K562 (cell line): ENCODE data around the gene C2orf92. TPM values are rescaled to one million over a fixed set of nuclear protein-coding genes. Genes with fewer than 3 reads are reported as not detected.

Source experiments
- ATAC-seq: fragments of 200-7000 bp; cut with Tn5 transposase; 3 replicates; pipeline ENCODE4 v1.9.1; 2020; ENCODE audit warnings: moderate library complexity
- BruUV-seq: library from RNA; stranded (reverse); fragments of 400-500 nt; replicated peaks from 2 replicates; lab custom pipeline; 2021; lab: Mats Ljungman, UMichigan
- CTCF ChIA-PET: fragments of 300-600 bp; formaldehyde crosslinking; extraction: SDS; loops from one replicate; lab custom pipeline; 2021; ENCODE audit warnings: low intra/inter-chr PET ratio; lab: Yijun Ruan, JAX
- POLR2A ChIA-PET: fragments of 300-600, 350-650 bp; sonication (Branson Sonifier 250); formaldehyde crosslinking; extraction: SDS; loops from one replicate; lab custom pipeline; 2021; ENCODE audit warnings: antibody characterized with exemption, inconsistent platforms; lab: Yijun Ruan, JAX
- DNase-seq, 4 experiments: peaks; one replicate each; pipeline versions ENCODE4 v3.0.0 to v3.0.0-alpha.2; 2011 to 2018; ENCODE audit warnings: low spot score in 3 of 4, mixed read lengths in 3 of 4; ENCODE audit errors: extremely low read depth in 1 of 4
- FAIRE-seq: peaks from 2 replicates; lab custom pipeline; 2011; peaks lifted over from hg19 to GRCh38; lab: Jason Lieb, UNC
- H2AFZ ChIP-seq: 2 replicates; pipeline ENCODE4 v1.6.0; 2011; ENCODE audit warnings: low read depth, low read length, control low read depth, inconsistent platforms
- H3K27ac ChIP-seq: fragments of 200-600 bp; 3 replicates; pipeline ENCODE4 v1.8.0; 2011; ENCODE audit warnings: low read depth, mild to moderate bottlenecking, control low read depth, inconsistent platforms, low read length, moderate library complexity, mixed read lengths; ENCODE audit errors: extremely low read depth
- H3K27me3 ChIP-seq, 2 experiments: fragments of 300-600 bp in 1 of 2; 2 replicates in 1 of 2; 3 replicates in 1 of 2; pipeline versions ENCODE4 v1.6.0 to v1.8.0; 2011; ENCODE audit warnings: inconsistent platforms in 2 of 2, low read length in 2 of 2, mild to moderate bottlenecking in 1 of 2, mixed read lengths in 1 of 2, moderate library complexity in 1 of 2; ENCODE audit not compliant: control insufficient read depth in 2 of 2, insufficient read depth in 2 of 2
- H3K36me3 ChIP-seq: fragments of 300-600 bp; 3 replicates; pipeline ENCODE4 v1.8.0; 2011; ENCODE audit warnings: mild to moderate bottlenecking, low read length, inconsistent platforms; ENCODE audit not compliant: control insufficient read depth, insufficient read depth
- H3K4me1 ChIP-seq, 2 experiments: fragments of 200-600 bp in 1 of 2; replicated peaks in 1 of 2; 2 replicates in 1 of 2; 3 replicates in 1 of 2; pipeline versions ENCODE4 v1.5.1 to v1.8.0; 2011; ENCODE audit warnings: inconsistent platforms in 2 of 2, low read length in 2 of 2, mild to moderate bottlenecking in 1 of 2, mixed read lengths in 1 of 2, moderate library complexity in 1 of 2; ENCODE audit not compliant: control insufficient read depth in 2 of 2, insufficient read depth in 2 of 2
- H3K4me2 ChIP-seq: 2 replicates; pipeline ENCODE4 v1.6.1; 2011; ENCODE audit warnings: low read length, control low read depth, inconsistent platforms, mixed read lengths; ENCODE audit not compliant: insufficient read depth
- H3K4me3 ChIP-seq: fragments of 200-600 bp; sonication (generic), shearing (Covaris generic); 2 replicates; pipeline ENCODE4 v1.5.1; 2016; ENCODE audit warnings: control low read depth, inconsistent platforms
- H3K79me2 ChIP-seq: fragments of 200-600 bp; 3 replicates; pipeline ENCODE4 v1.8.0; 2011; ENCODE audit warnings: low read length, inconsistent platforms; ENCODE audit not compliant: control insufficient read depth, insufficient read depth
- H3K9ac ChIP-seq, 2 experiments: 2 replicates each; pipeline versions ENCODE4 v1.6.0 to v1.6.1; 2011; ENCODE audit warnings: low read depth in 2 of 2, low read length in 2 of 2, control low read depth in 1 of 2, inconsistent platforms in 1 of 2, mild to moderate bottlenecking in 1 of 2, mixed read lengths in 1 of 2; ENCODE audit not compliant: insufficient read depth in 1 of 2
- H3K9me1 ChIP-seq: one replicate; pipeline ENCODE4 v1.6.0; 2011; ENCODE audit warnings: inconsistent platforms, mild to moderate bottlenecking, low read length, moderate library complexity; ENCODE audit not compliant: control insufficient read depth, insufficient read depth
- H3K9me3 ChIP-seq: replicated peaks from 2 replicates; pipeline ENCODE4 v1.5.1; 2011; ENCODE audit warnings: low read depth, low read length, inconsistent platforms; ENCODE audit not compliant: control insufficient read depth, insufficient read depth
- H4K20me1 ChIP-seq: replicated peaks from 2 replicates; pipeline ENCODE4 v1.6.1; 2011; ENCODE audit warnings: low read length, inconsistent platforms, mixed read lengths; ENCODE audit not compliant: control insufficient read depth, insufficient read depth
- CHD1 ChIP-seq: fragments of 200-600 bp; sonication (generic); IDR thresholded peaks from one replicate; pipeline ENCODE4 v1.6.1; 2012; ENCODE audit warnings: mild to moderate bottlenecking, moderate library complexity, low read length, inconsistent platforms
- CREB1 ChIP-seq, 2 experiments: sonication (generic) in 1 of 2; formaldehyde crosslinking in 1 of 2; IDR thresholded peaks; 2 replicates each; pipeline versions ENCODE4 v1.6.1 to v1.8.0; 2012 to 2022; ENCODE audit warnings: inconsistent platforms in 1 of 2, mild to moderate bottlenecking in 1 of 2, missing genetic modification reagents in 1 of 2, moderate library complexity in 1 of 2
- GABPA ChIP-seq: fragments of 200-800 bp; sonication (Bioruptor generic); conservative IDR thresholded peaks from 2 replicates; pipeline ENCODE4 v1.6.1; 2016; ENCODE audit warnings: low read depth, missing genetic modification characterization, missing compliant biosample characterization
- KDM1A ChIP-seq, 2 experiments: fragments of 450-650 bp; IDR thresholded peaks; 2 replicates each; pipeline ENCODE4 v1.6.1; 2016; ENCODE audit warnings: mild to moderate bottlenecking in 2 of 2
- PHB ChIP-seq: fragments of 250-450 bp; sonication (Bioruptor Pico); IDR thresholded peaks from 2 replicates; pipeline ENCODE4 v1.5.0; 2021
- RBBP5 ChIP-seq: fragments of 200-600 bp; sonication (generic); IDR thresholded peaks from 2 replicates; pipeline ENCODE4 v1.6.1; 2012; ENCODE audit warnings: borderline replicate concordance, mild to moderate bottlenecking, low read length, control low read depth, inconsistent platforms; ENCODE audit not compliant: insufficient read depth, poor library complexity, severe bottlenecking
- TAF1 ChIP-seq: IDR thresholded peaks from 2 replicates; pipeline ENCODE4 v1.6.1; 2011; ENCODE audit warnings: mild to moderate bottlenecking, low read length, moderate library complexity; ENCODE audit not compliant: insufficient read depth, control insufficient read depth, severe bottlenecking; ENCODE audit errors: extremely low read depth
- ZKSCAN3 ChIP-seq: fragments of 250-450 bp; sonication (Bioruptor Pico); IDR thresholded peaks from 2 replicates; pipeline ENCODE4 v1.4.0; 2020
- WGBS: fragments of 100-300 bp; shearing (Covaris generic); methylation state at CpG from one replicate; pipeline ENCODE4 v1.1.6; 2016; ENCODE audit warnings: low coverage, mixed read lengths; ENCODE audit not compliant: insufficient coverage; ENCODE audit errors: missing lambda C conversion rate; 5-methylcytosine and 5-hydroxymethylcytosine counted together
- in situ Hi-C: fragments of 300-500 bp; cut with MboI; formaldehyde crosslinking; loops from 4 replicates; pipeline ENCODE4 v1.15.0; 2018; ENCODE audit warnings: inconsistent platforms, mixed read lengths
- intact Hi-C: fragments of 100-400 bp; cut with micrococcal nuclease; formaldehyde crosslinking; loops from 2 replicates; pipeline ENCODE4 v1.14.2; 2022
- polyA plus RNA-seq, 8 experiments: library from polyadenylated mRNA; depleted of rRNA in 4 of 8; stranded (reverse) in 5 of 8; unstranded in 3 of 8; fragments of >200 nt; fragmentation: Nextera tagmentation in 2 of 8; fragmentation: Illumina TruSeq in 1 of 8; extraction: Ambion mirVana in 2 of 8; extraction: Trizol in 1 of 8; gene quantifications; 2 replicates each; pipeline versions ENCODE4 v1.2.1 to v1.2.3, GENCODE V29; 2011 to 2014; ENCODE audit warnings: inconsistent platforms in 1 of 8, missing spikeins in 1 of 8
- total RNA-seq, 7 experiments: library from RNA; depleted of rRNA in 6 of 7; stranded (reverse); fragments of >200 nt in 6 of 7; fragmentation: Illumina TruSeq in 2 of 7; extraction: Trizol in 2 of 7; gene quantifications; 2 replicates each; pipeline versions ENCODE4 v1.2.1 to v1.2.3, GENCODE V29; 2011 to 2021; ENCODE audit warnings: low replicate concordance in 1 of 7
- TF ChIP-seq, protein P1 (sequence below), 2 experiments: fragments of 450-650 bp in 1 of 2; sonication (generic) in 1 of 2; formaldehyde crosslinking in 1 of 2; IDR thresholded peaks in 1 of 2; conservative IDR thresholded peaks in 1 of 2; 2 replicates each; pipeline versions ENCODE4 v1.6.1 to v1.8.1; 2016 to 2023; ENCODE audit warnings: mild to moderate bottlenecking in 2 of 2, moderate library complexity in 2 of 2, inconsistent platforms in 1 of 2, missing genetic modification reagents in 1 of 2
- TF ChIP-seq, protein P2 (sequence below): sonication (generic); formaldehyde crosslinking; IDR thresholded peaks from 2 replicates; pipeline ENCODE4 v1.9.0; 2022; ENCODE audit warnings: mild to moderate bottlenecking, missing genetic modification reagents
- TF ChIP-seq, protein P3 (sequence below): sonication (generic); formaldehyde crosslinking; IDR thresholded peaks from 2 replicates; pipeline ENCODE4 v1.8.0; 2022; ENCODE audit warnings: mild to moderate bottlenecking, missing genetic modification reagents

C2orf92 gene
- total and polyA plus RNA-seq, 9 of the 15 experiments (the other 6 are each of a cell fraction or from before 2014, with no cell fraction given), result 0.65 to 6.8 (median 3.6) TPM

DNA sequence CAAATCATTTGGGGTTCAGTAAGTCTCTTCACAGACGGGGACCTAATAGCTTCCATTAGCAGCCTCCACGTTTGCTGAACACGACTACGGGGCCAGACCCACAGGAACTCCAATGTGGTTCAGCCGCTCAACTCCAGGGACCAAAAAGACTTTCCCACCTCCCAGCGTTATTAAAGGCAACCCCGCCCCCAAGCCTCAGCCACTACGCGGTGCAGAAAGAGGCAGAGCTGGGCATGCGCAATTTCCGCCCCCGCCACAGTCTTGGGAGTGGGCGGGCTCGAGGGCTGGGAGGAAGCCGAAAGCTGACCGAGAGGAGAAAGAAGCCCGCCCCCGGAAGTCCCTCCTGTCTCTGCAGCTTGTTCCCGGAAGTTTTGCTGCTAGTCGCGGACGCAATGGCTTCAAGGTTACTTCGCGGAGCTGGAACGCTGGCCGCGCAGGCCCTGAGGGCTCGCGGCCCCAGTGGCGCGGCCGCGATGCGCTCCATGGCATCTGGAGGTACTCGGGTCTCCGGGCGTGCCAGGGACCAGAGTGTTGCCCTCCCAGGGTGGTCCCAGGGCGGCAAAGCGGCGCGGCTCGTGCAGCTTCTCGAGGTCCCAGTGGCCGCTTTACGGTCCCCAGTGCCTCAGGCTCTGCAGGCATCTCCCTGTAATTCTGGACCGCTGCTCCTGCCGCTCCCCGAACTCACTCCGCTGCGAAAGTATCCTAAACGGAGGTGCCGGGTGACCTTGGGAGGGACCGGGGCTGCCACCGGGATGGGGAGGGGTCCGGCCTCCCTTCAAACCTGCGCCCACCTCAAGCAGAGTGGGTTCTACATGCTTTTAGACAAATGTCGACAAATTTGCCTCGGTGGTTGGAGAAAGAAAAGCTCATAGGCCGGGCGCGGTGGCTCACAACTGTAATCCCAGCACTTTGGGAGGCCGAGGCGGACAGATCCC is 23.6 kb upstream of the C2orf92 start, which contains the start of gene COX5B:
TSS of gene COX5B (plus strand) at position 368 of the 935 bp plus-strand sequence. CDS start at position 393, 25 bp downstream.
- Histone ChIP-seq H3K79me2 (peaks cover 32% of the 10 kb centered on the region), H2AFZ (peak within 1 kb of the TSS; percentile 88), H4K20me1 (0 out of 2 replicates have a peak, but pooled peaks cover 4% of the 10 kb centered on the region), H3K4me2 (peak within 1 kb of the TSS; percentile 86), H3K4me3 (peak within 1 kb of the TSS; percentile 81), H3K36me3 (peaks cover 38% of the 10 kb centered on the region), H3K9ac (peak within 1 kb of the TSS; percentile 92 to 100), H3K9me1 (no peaks in the 10 kb centered on the region), H3K27me3 (no peaks in the 10 kb centered on the region), H3K9me3 (no peaks in the 10 kb centered on the region), H3K27ac (peak within 1 kb of the TSS; percentile 92), H3K4me1 (peaks cover 13 to 19% of the 10 kb centered on the region in 2 experiments)
- BruUV-seq, result no TSS peak
- WGBS, result under 1% methylated on average over 61 of the region's 63 CpGs
- in situ Hi-C loops (no loop called here), intact Hi-C loops (loop anchor here (1.0 to 10.0 kb wide), 2 partner anchors 18 to 51 kb away; partner anchors contain the start of gene ACTR1B)
- CTCF ChIA-PET, result interaction anchor here (1.8 kb wide), 1 partner anchor 55 kb away, joined by 8 read pairs; no protein-coding TSS in a partner anchor
- FAIRE-seq (peak; percentile 94), ATAC-seq (peak; percentile 95), DNase-seq (peak; percentile 96 to 99 (median 98))
- POLR2A ChIA-PET, result interaction anchor here (0.6 to 11.8 kb wide), 12 partner anchors 9 to 73 kb away, joined by 3 to 135 read pairs (median 4); partner anchors contain the start of gene ACTR1B
- TF ChIP-seq TAF1 (peak; percentile 99), CHD1 (peak; percentile 72), GABPA (tag) (peak; percentile 96), ZKSCAN3 (CRISPR knock-in tag) (no peak), CREB1 (IDR thresholded peaks at IDR 0.05) (no peak; the same call in 1 of the 2 replicates), CREB1 (CRISPR knock-in tag; IDR thresholded peaks at IDR 0.05) (no peak; the same call in 1 of the 2 replicates), RBBP5 (peak; percentile 91), PHB (CRISPR knock-in tag) (peak; percentile 95), KDM1A (IDR thresholded peaks at IDR 0.05) (no peak)
- TF ChIP-seq, protein P1, sequence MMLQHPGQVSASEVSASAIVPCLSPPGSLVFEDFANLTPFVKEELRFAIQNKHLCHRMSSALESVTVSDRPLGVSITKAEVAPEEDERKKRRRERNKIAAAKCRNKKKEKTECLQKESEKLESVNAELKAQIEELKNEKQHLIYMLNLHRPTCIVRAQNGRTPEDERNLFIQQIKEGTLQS (IDR thresholded peaks at IDR 0.05), result no peak
- TF ChIP-seq, protein P1 (CRISPR knock-in tag; conservative IDR thresholded peaks at IDR 0.05), result 0 out of 2 replicates have a peak, but pooled peaks have one; percentile 37
- TF ChIP-seq, protein P2, sequence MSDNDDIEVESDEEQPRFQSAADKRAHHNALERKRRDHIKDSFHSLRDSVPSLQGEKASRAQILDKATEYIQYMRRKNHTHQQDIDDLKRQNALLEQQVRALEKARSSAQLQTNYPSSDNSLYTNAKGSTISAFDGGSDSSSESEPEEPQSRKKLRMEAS (CRISPR knock-in tag), result peak; percentile 55
- TF ChIP-seq, protein P3, sequence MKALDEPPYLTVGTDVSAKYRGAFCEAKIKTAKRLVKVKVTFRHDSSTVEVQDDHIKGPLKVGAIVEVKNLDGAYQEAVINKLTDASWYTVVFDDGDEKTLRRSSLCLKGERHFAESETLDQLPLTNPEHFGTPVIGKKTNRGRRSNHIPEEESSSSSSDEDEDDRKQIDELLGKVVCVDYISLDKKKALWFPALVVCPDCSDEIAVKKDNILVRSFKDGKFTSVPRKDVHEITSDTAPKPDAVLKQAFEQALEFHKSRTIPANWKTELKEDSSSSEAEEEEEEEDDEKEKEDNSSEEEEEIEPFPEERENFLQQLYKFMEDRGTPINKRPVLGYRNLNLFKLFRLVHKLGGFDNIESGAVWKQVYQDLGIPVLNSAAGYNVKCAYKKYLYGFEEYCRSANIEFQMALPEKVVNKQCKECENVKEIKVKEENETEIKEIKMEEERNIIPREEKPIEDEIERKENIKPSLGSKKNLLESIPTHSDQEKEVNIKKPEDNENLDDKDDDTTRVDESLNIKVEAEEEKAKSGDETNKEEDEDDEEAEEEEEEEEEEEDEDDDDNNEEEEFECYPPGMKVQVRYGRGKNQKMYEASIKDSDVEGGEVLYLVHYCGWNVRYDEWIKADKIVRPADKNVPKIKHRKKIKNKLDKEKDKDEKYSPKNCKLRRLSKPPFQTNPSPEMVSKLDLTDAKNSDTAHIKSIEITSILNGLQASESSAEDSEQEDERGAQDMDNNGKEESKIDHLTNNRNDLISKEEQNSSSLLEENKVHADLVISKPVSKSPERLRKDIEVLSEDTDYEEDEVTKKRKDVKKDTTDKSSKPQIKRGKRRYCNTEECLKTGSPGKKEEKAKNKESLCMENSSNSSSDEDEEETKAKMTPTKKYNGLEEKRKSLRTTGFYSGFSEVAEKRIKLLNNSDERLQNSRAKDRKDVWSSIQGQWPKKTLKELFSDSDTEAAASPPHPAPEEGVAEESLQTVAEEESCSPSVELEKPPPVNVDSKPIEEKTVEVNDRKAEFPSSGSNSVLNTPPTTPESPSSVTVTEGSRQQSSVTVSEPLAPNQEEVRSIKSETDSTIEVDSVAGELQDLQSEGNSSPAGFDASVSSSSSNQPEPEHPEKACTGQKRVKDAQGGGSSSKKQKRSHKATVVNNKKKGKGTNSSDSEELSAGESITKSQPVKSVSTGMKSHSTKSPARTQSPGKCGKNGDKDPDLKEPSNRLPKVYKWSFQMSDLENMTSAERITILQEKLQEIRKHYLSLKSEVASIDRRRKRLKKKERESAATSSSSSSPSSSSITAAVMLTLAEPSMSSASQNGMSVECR (CRISPR knock-in tag), result peak; percentile 77
